ENCODE results near the gene AMN1.
"Not testable (repeated sequence)": the region's sequence is repeated elsewhere in the genome, so short reads cannot be mapped to it uniquely, and the experiment has no call there.

The AMN1 gene

GRCh38 chr12:31714406-31715271 lies 14.2 kb downstream of the AMN1 start:
- Histone ChIP-seq H4K5ac (ENCODE audit: low read length) (no peak overlapping the region), H2AK5ac (ENCODE audit: low read length) (no peak overlapping the region), H2BK15ac (replicated peaks; ENCODE audit: low read depth) (no peak overlapping the region), H3K18ac (ENCODE audit: low read length) (no peak overlapping the region), H3K27ac (ENCODE audit: low read depth, low read length) (no peak overlapping the region), H3K9ac (ENCODE audit: low read length) (no peak overlapping the region), H4K8ac (ENCODE audit: low read depth, low read length) (no peak overlapping the region), H3K4me2 (ENCODE audit: low read length) (no peak overlapping the region), H3K79me1 (ENCODE audit: low read length) (no peaks in the 10 kb centered on the region), H3K56ac (ENCODE audit: low read length) (no peak overlapping the region), H3K4me1 (ENCODE audit: control insufficient read depth, low read depth, low read length) (peaks cover 3% of the 10 kb centered on the region), H3K27me3 (ENCODE audit: insufficient read depth, low read length, poor library complexity) (no peaks in the 10 kb centered on the region), H3K4ac (ENCODE audit: low read depth, low read length) (no peak overlapping the region), H3K36me3 (ENCODE audit: control insufficient read depth, insufficient read depth, low read length) (no peaks in the 10 kb centered on the region), H3K4me3 (ENCODE audit: low read length) (no peak overlapping the region), H3K23ac (ENCODE audit: low read length) (no peak overlapping the region), H2BK120ac (ENCODE audit: low read depth, low read length) (no peak overlapping the region), H2BK5ac (ENCODE audit: low read length) (no peak overlapping the region), H3K79me2 (ENCODE audit: control insufficient read depth, insufficient read depth, low read length) (no peaks in the 10 kb centered on the region)
- no peak for DNase-seq
- no CpG with 5 or more reads among the region's 3 CpGs for WGBS (ENCODE audit: extremely low coverage, insufficient coverage, low lambda C conversion rate)

- Histone ChIP-seq H3K9ac (ENCODE audit: low read length) (no peak overlapping the region), H3K27ac (ENCODE audit: low read depth, low read length) (no peak overlapping the region), H2AK5ac (ENCODE audit: low read length) (no peak overlapping the region), H2BK5ac (ENCODE audit: low read length) (no peak overlapping the region), H4K8ac (ENCODE audit: low read depth, low read length) (no peak overlapping the region), H3K79me1 (ENCODE audit: low read length) (no peaks in the 10 kb centered on the region), H3K56ac (ENCODE audit: low read length) (no peak overlapping the region), H3K23ac (ENCODE audit: low read length) (no peak overlapping the region), H3K4me1 (ENCODE audit: control insufficient read depth, low read depth, low read length) (no peaks in the 10 kb centered on the region), H3K4ac (ENCODE audit: low read depth, low read length) (no peak overlapping the region), H4K5ac (ENCODE audit: low read length) (no peak overlapping the region), H3K4me2 (ENCODE audit: low read length) (no peak overlapping the region), H3K4me3 (ENCODE audit: low read length) (no peak overlapping the region), H3K79me2 (ENCODE audit: control insufficient read depth, insufficient read depth, low read length) (no peaks in the 10 kb centered on the region), H2BK15ac (replicated peaks; ENCODE audit: low read depth) (no peak overlapping the region), H3K36me3 (ENCODE audit: control insufficient read depth, insufficient read depth, low read length) (no peaks in the 10 kb centered on the region), H2BK120ac (ENCODE audit: low read depth, low read length) (no peak overlapping the region), H3K18ac (ENCODE audit: low read length) (no peak overlapping the region), H3K27me3 (ENCODE audit: insufficient read depth, low read length, poor library complexity) (no peaks in the 10 kb centered on the region)
- DNase-seq, result no peak
- no CpG with 5 or more reads among the region's 5 CpGs for WGBS (ENCODE audit: extremely low coverage, insufficient coverage, low lambda C conversion rate)
Measured at GRCh38 chr12:31712877-31713276, 15.9 kb downstream of the AMN1 start.

GRCh38 chr12:31710021-31710818 lies 18.6 kb downstream of the AMN1 start:
- Histone ChIP-seq H3K18ac (ENCODE audit: low read length) (no peak overlapping the region), H3K9ac (ENCODE audit: low read length) (no peak overlapping the region), H3K4me1 (ENCODE audit: control insufficient read depth, low read depth, low read length) (no peaks in the 10 kb centered on the region), H3K23ac (ENCODE audit: low read length) (no peak overlapping the region), H3K27ac (ENCODE audit: low read depth, low read length) (no peak overlapping the region), H2BK15ac (replicated peaks; ENCODE audit: low read depth) (no peak overlapping the region), H3K36me3 (ENCODE audit: control insufficient read depth, insufficient read depth, low read length) (no peaks in the 10 kb centered on the region), H4K5ac (ENCODE audit: low read length) (no peak overlapping the region), H3K79me2 (ENCODE audit: control insufficient read depth, insufficient read depth, low read length) (no peaks in the 10 kb centered on the region), H3K4me2 (ENCODE audit: low read length) (no peak overlapping the region), H3K4ac (ENCODE audit: low read depth, low read length) (no peak overlapping the region), H3K56ac (ENCODE audit: low read length) (no peak overlapping the region), H2BK120ac (ENCODE audit: low read depth, low read length) (no peak overlapping the region), H2AK5ac (ENCODE audit: low read length) (no peak overlapping the region), H3K79me1 (ENCODE audit: low read length) (no peaks in the 10 kb centered on the region), H4K8ac (ENCODE audit: low read depth, low read length) (no peak overlapping the region), H3K4me3 (ENCODE audit: low read length) (no peak overlapping the region), H2BK5ac (ENCODE audit: low read length) (no peak overlapping the region), H3K27me3 (ENCODE audit: insufficient read depth, low read length, poor library complexity) (no peaks in the 10 kb centered on the region)
- no CpG with 5 or more reads among the region's 3 CpGs for WGBS (ENCODE audit: extremely low coverage, insufficient coverage, low lambda C conversion rate)
- no peak for DNase-seq

GRCh38 chr12:31708118-31708517 lies 20.7 kb downstream of the AMN1 start:
- not testable (repeated sequence) for H3K27ac ChIP-seq (ENCODE audit: low read depth, low read length); H2BK15ac ChIP-seq (replicated peaks; ENCODE audit: low read depth); H4K8ac ChIP-seq (ENCODE audit: low read depth, low read length); H3K56ac ChIP-seq (ENCODE audit: low read length); H3K4me2 ChIP-seq (ENCODE audit: low read length); H3K4me3 ChIP-seq (ENCODE audit: low read length); H2AK5ac ChIP-seq (ENCODE audit: low read length); H3K9ac ChIP-seq (ENCODE audit: low read length); H3K79me1 ChIP-seq (ENCODE audit: low read length); H2BK120ac ChIP-seq (ENCODE audit: low read depth, low read length); H4K5ac ChIP-seq (ENCODE audit: low read length); DNase-seq; H3K79me2 ChIP-seq (ENCODE audit: control insufficient read depth, insufficient read depth, low read length); H3K4ac ChIP-seq (ENCODE audit: low read depth, low read length); H3K36me3 ChIP-seq (ENCODE audit: control insufficient read depth, insufficient read depth, low read length); H3K27me3 ChIP-seq (ENCODE audit: insufficient read depth, low read length, poor library complexity); H3K4me1 ChIP-seq (ENCODE audit: control insufficient read depth, low read depth, low read length); H3K18ac ChIP-seq (ENCODE audit: low read length); H3K23ac ChIP-seq (ENCODE audit: low read length); H2BK5ac ChIP-seq (ENCODE audit: low read length)
- no CpG with 5 or more reads among the region's 7 CpGs for WGBS (ENCODE audit: extremely low coverage, insufficient coverage, low lambda C conversion rate)

GRCh38 chr12:31705621-31706020 lies 23.2 kb downstream of the AMN1 start:
- Histone ChIP-seq H3K27me3 (ENCODE audit: insufficient read depth, low read length, poor library complexity) (no peaks in the 10 kb centered on the region), H2BK120ac (ENCODE audit: low read depth, low read length) (no peak overlapping the region), H3K27ac (ENCODE audit: low read depth, low read length) (no peak overlapping the region), H3K18ac (ENCODE audit: low read length) (no peak overlapping the region), H3K4me2 (ENCODE audit: low read length) (no peak overlapping the region), H2AK5ac (ENCODE audit: low read length) (no peak overlapping the region), H3K4me1 (ENCODE audit: control insufficient read depth, low read depth, low read length) (no peaks in the 10 kb centered on the region), H3K79me2 (ENCODE audit: control insufficient read depth, insufficient read depth, low read length) (no peaks in the 10 kb centered on the region), H3K4ac (ENCODE audit: low read depth, low read length) (no peak overlapping the region), H3K9ac (ENCODE audit: low read length) (no peak overlapping the region), H2BK5ac (ENCODE audit: low read length) (no peak overlapping the region), H3K23ac (ENCODE audit: low read length) (no peak overlapping the region), H4K8ac (ENCODE audit: low read depth, low read length) (no peak overlapping the region), H3K79me1 (ENCODE audit: low read length) (no peaks in the 10 kb centered on the region), H2BK15ac (replicated peaks; ENCODE audit: low read depth) (no peak overlapping the region), H3K4me3 (ENCODE audit: low read length) (no peak overlapping the region), H4K5ac (ENCODE audit: low read length) (no peak overlapping the region), H3K36me3 (ENCODE audit: control insufficient read depth, insufficient read depth, low read length) (no peaks in the 10 kb centered on the region), H3K56ac (ENCODE audit: low read length) (no peak overlapping the region)
- no CpG with 5 or more reads among the region's 2 CpGs for WGBS (ENCODE audit: extremely low coverage, insufficient coverage, low lambda C conversion rate)
- no peak for DNase-seq
